ENCODE results near the gene ECE2.

ECE2 gene

DNA sequence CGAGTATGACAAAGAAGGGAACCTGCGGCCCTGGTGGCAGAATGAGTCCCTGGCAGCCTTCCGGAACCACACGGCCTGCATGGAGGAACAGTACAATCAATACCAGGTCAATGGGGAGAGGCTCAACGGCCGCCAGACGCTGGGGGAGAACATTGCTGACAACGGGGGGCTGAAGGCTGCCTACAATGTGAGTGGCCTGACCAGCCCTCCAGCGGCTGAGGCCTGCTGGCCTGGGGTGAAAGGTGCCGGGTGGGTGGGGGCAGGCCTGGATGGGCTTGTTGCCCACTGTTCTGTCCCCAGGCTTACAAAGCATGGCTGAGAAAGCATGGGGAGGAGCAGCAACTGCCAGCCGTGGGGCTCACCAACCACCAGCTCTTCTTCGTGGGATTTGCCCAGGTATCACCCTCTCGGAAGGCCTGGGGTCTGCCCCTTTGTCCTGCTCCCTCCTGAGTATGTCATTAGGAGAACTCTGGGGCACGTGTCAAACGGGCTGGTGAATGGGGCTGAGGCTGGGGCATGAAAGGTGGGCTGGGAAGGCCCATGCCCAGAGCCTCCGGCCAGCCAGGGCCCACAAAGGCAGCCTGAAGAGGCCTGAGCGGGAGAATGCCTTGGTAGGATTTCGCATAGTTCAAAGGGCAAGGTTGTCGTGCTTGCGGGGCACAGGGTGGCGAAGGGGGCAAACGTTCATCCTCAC, 15.4 kb downstream of the ECE2 start:
- in situ Hi-C loops (cut with HindIII; ENCODE audit: low pct_ligation_motif_present, low sequenced_read_pairs): no loop called here
- Histone ChIP-seq H3K27ac (no peak overlapping the region), H3K27me3 (replicated peaks) (no peaks in the 10 kb centered on the region), H3K4me3 (ENCODE audit: low read depth, low read length) (no peak overlapping the region), H3K36me3 (replicated peaks) (no peaks in the 10 kb centered on the region)
- TF ChIP-seq CTCF (IDR thresholded peaks at IDR 0.05; ENCODE audit: low read depth, low read length, missing control alignments): no peak
- no peak for DNase-seq

DNA sequence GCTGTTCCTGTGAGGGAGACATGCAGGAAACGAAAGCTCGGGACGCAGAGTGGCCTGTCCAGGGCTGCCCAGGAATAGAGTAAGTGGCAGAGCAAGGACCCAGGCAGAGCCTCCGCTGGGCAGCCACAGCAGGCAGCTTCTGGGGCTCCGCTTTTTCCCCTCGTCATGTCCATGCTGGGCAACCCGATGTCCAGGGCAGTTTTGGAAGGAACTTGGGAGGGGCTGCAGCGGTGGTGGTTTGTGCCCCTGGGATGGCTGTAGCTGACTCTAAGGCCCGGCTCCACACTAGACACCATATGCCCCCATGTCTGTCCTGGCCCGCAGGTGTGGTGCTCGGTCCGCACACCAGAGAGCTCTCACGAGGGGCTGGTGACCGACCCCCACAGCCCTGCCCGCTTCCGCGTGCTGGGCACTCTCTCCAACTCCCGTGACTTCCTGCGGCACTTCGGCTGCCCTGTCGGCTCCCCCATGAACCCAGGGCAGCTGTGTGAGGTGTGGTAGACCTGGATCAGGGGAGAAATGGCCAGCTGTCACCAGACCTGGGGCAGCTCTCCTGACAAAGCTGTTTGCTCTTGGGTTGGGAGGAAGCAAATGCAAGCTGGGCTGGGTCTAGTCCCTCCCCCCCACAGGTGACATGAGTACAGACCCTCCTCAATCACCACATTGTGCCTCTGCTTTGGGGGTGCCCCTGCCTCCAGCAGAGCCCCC, 16.1 kb downstream of the ECE2 start:
- H3K27ac ChIP-seq: no peak overlapping the region
- no peak for TF ChIP-seq CTCF (IDR thresholded peaks at IDR 0.05; ENCODE audit: low read depth, low read length, missing control alignments)
- H3K27me3 ChIP-seq (replicated peaks): no peaks in the 10 kb centered on the region
- no peak overlapping the region for H3K4me3 ChIP-seq (ENCODE audit: low read depth, low read length)
- DNase-seq: no peak
- no peaks in the 10 kb centered on the region for H3K36me3 ChIP-seq (replicated peaks)
- in situ Hi-C loops (cut with HindIII; ENCODE audit: low pct_ligation_motif_present, low sequenced_read_pairs): no loop called here

DNA sequence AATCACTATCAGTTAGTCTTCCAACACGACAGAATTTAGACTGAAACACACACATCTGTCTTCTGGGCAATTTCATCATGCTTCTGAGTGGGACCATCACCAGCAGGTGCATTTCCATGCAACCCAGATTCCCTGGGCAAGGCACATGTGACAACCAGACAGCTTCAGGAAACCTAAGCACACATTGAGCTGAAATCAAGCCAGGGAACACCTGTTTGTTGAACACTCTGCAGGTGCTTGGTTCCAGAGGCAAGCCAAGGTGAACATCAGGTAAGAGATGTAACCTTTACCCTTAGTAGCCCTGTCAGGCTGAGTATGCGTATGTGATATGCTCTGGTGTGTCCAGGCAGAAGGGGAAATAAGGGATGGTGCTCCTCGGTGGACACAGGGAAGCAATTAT, 19.9 kb downstream of the ECE2 start:
- no peak for DNase-seq
- in situ Hi-C loops (cut with HindIII; ENCODE audit: low pct_ligation_motif_present, low sequenced_read_pairs): no loop called here
- Histone ChIP-seq H3K27ac (no peak overlapping the region), H3K36me3 (replicated peaks) (peaks cover 3% of the 10 kb centered on the region), H3K27me3 (replicated peaks) (no peaks in the 10 kb centered on the region), H3K4me3 (ENCODE audit: low read depth, low read length) (no peak overlapping the region)
- no peak for TF ChIP-seq CTCF (IDR thresholded peaks at IDR 0.05; ENCODE audit: low read depth, low read length, missing control alignments)

GRCh38 chr3:184296616-184297015, 20.8 kb downstream of the ECE2 start:
- Histone ChIP-seq H3K36me3 (replicated peaks) (peaks cover 10% of the 10 kb centered on the region), H3K27ac (no peak overlapping the region), H3K27me3 (replicated peaks) (no peaks in the 10 kb centered on the region), H3K4me3 (ENCODE audit: low read depth, low read length) (no peak overlapping the region)
- in situ Hi-C loops (cut with HindIII; ENCODE audit: low pct_ligation_motif_present, low sequenced_read_pairs): no loop called here
- no peak for DNase-seq
- TF ChIP-seq CTCF (IDR thresholded peaks at IDR 0.05; ENCODE audit: low read depth, low read length, missing control alignments): no peak

- peak within 1 kb of the TSS; percentile 97 for H3K4me3 ChIP-seq (ENCODE audit: low read depth, low read length)
- H3K36me3 ChIP-seq (replicated peaks): peaks cover 33% of the 10 kb centered on the region
- no peaks in the 10 kb centered on the region for H3K27me3 ChIP-seq (replicated peaks)
- TF ChIP-seq CTCF (IDR thresholded peaks at IDR 0.05; ENCODE audit: low read depth, low read length, missing control alignments): no peak
- in situ Hi-C loops (cut with HindIII; ENCODE audit: low pct_ligation_motif_present, low sequenced_read_pairs): no loop called here
- H3K27ac ChIP-seq: peak within 1 kb of the TSS; percentile 78
- DNase-seq: peak; percentile 96
Measured at GRCh38 chr3:184298759-184299487, 23.1 kb downstream of the ECE2 start, which contains the start of gene PSMD2. Gene PSMD2, plus strand, starts transcription at chr3:184299241. Its CDS starts 26 bp downstream, at chr3:184299267.
